GM19035 (cell line): Measurements from ENCODE around the gene METTL8.

Experiments used
- ATAC-seq: cut with Tn5 transposase; IDR thresholded peaks from one replicate; pipeline ENCODE4 v1.9.1; 2021; ENCODE audit not compliant: unreplicated experiment

Gene METTL8

DNA sequence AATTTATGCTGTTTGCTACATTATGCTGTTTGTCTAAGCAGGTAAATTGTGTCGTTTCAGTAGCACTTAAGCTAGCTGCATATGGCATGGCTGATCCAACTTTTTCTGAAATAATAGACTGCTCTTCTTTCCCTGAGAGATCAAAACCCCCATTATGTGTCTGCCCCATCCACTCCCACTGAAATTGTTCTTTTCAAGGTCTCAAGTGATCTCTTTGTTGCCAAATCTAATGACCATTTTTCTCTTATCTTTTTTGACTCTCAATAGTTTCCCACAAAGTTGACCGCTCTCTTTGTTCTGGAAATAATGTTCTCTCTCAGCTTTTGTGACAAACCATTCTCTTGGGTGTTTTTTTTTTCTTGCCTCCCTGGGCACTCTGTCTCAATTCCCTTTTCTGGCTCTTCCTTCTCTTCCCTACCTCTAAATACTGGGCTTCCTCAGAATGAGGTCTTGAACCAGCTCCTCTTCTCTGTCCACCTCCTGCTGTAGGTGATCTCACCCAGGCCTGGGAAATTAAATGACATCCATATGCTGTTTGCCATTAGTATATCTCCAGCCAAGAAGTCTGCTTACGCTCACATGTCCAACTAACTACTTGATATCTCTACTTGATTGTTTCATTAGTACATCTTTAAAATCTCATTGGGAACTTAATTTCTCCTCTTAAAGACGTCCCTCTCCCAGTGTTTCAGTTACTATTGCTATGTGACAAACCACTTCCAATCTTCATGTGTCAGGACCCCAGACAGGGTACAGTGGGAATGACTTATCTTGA, 165.7 kb downstream of the METTL8 start:
- ATAC-seq, result no peak
